Thymus (tissue), 11 donors: Measurements from ENCODE around the gene ESYT2. TPM values are rescaled to one million over a fixed set of nuclear protein-coding genes. Genes with fewer than 3 reads are reported as not detected.

Experiments used
- DNase-seq, 9 donors: peaks; one replicate each; pipeline ENCODE4 v3.0.0-alpha.2; 2013; ENCODE audit warnings: low spot score in 9 of 9, low read depth in 6 of 9, missing footprints in 1 of 9
- H3K27ac ChIP-seq, 2 donors: one replicate each; pipeline ENCODE4 v1.5.1; 2013; ENCODE audit warnings: control low read depth in 1 of 2, low read depth in 1 of 2, low read length in 1 of 2, mild to moderate bottlenecking in 1 of 2, moderate library complexity in 1 of 2
- H3K27me3 ChIP-seq, 2 donors: one replicate each; pipeline ENCODE4 v1.5.1; 2013; ENCODE audit warnings: low read length in 1 of 2; ENCODE audit not compliant: control insufficient read depth in 2 of 2, insufficient read depth in 1 of 2
- H3K36me3 ChIP-seq, 2 donors: one replicate each; pipeline ENCODE4 v1.5.1; 2013; ENCODE audit warnings: low read length in 1 of 2, mild to moderate bottlenecking in 1 of 2, moderate library complexity in 1 of 2; ENCODE audit not compliant: control insufficient read depth in 2 of 2, insufficient read depth in 2 of 2
- H3K4me1 ChIP-seq, 2 donors: one replicate each; pipeline ENCODE4 v1.5.1; 2013; ENCODE audit warnings: low read length in 2 of 2; ENCODE audit not compliant: control insufficient read depth in 2 of 2, insufficient read depth in 2 of 2
- H3K4me3 ChIP-seq, 2 donors: one replicate each; pipeline ENCODE4 v1.5.1; 2013; ENCODE audit warnings: low read length in 2 of 2, control low read depth in 1 of 2, mild to moderate bottlenecking in 1 of 2
- H3K9me3 ChIP-seq, 2 donors: one replicate each; pipeline ENCODE4 v1.5.1; 2013; ENCODE audit warnings: low read length in 1 of 2, mild to moderate bottlenecking in 1 of 2; ENCODE audit not compliant: control insufficient read depth in 2 of 2, insufficient read depth in 1 of 2
- WGBS: extraction: QIAGEN DNeasy Blood & Tissue Kit; methylation state at CpG from one replicate; pipeline ENCODE4 v1.1.7; 2013; 5-methylcytosine and 5-hydroxymethylcytosine counted together
- polyA plus RNA-seq: library from polyadenylated mRNA; stranded (reverse); fragments of 200-250 nt; gene quantifications from one replicate; pipeline ENCODE4 v1.2.3, GENCODE V29; 2013
- total RNA-seq: library from RNA; stranded (reverse); fragments of 120-200 nt; gene quantifications from one replicate; pipeline ENCODE4 v1.2.4, GENCODE V29; 2013
- donor health status: healthy.

Gene ESYT2
- total and polyA plus RNA-seq, 2 donors: 35.7 to 66.2 TPM

DNA sequence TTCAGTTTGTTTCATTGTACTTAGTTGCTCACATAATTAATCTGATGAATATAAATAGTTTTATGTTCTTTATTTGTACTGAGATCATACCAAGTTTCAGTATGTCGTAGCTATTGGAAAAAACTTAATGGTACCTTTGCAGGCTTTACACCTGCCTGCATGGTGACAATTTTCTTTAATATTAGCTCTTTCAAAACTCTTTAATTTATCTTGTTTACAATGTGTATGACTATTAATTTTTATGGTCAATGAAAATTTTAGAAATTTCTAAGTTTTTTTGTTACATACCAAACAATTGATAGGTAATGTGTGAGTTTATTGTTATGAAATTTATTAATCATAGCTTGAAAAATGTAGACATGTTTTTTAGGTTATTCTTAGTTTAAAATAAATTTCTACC is 31.1 kb upstream of the ESYT2 start:
- Histone ChIP-seq H3K27ac (no peak overlapping the region), H3K4me1 (peaks cover 8 to 27% of the 10 kb centered on the region in 2 donors), H3K27me3 (no peaks in the 10 kb centered on the region), H3K4me3 (no peak overlapping the region), H3K9me3 (peaks cover 0 to 7% of the 10 kb centered on the region in 2 donors), H3K36me3 (no peaks in the 10 kb centered on the region)
- WGBS: 100% methylated on average over 1 of the region's 1 CpG
- no peak for DNase-seq

DNA sequence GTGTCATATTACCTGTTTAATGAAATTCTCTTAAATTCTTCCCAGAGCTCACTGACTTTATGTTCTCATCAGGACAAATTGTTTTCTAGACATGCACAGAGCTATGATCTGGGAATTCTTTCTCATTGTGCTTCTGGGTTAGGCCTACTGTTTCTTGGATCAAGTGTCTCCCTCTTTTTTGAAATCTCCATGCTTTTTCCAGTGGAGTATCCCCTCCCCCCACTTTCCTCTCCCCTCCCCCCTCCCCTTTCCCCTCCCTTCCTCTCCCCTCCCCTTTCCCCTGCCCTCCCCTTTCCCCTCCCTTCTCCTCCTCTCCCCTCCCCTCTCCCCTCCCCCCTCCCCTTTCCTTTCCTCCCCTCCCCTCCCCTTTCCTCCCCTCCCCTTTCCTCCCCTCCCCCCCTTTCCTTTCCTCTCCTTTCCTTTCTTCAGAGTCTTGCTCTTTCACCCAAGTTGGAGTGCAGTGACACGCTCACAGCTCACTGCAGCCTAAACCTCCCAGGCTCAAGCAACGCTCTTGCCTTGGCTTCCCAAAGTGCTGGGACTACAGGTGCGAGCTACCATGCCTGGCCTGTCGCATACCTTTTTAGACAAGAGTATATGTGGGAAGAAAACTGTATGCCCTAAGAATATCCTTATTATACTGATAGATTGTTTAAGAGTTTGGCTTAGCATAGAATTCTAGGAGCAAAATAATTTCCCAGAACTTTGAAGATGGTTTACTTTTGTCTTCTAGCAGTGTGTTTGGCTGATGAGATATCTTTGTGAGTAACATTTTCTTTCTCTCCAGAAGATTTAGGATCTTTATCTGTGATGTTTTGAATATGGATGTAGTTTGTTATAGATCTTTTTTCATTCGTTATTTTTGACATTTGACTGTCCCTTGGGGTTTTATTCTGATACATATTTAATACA is 29.5 kb upstream of the ESYT2 start:
- Histone ChIP-seq H3K27me3 (no peaks in the 10 kb centered on the region), H3K4me1 (peaks cover 3 to 17% of the 10 kb centered on the region in 2 donors), H3K36me3 (no peaks in the 10 kb centered on the region), H3K4me3 (no peak overlapping the region), H3K27ac (peak overlapping the region; percentile 52 to 71), H3K9me3 (peaks cover 0 to 7% of the 10 kb centered on the region in 2 donors)
- WGBS: 77% methylated on average over 5 of the region's 5 CpGs
- peak in 4 of 9 donors; percentile 40 to 56 (median 46) for DNase-seq

DNA sequence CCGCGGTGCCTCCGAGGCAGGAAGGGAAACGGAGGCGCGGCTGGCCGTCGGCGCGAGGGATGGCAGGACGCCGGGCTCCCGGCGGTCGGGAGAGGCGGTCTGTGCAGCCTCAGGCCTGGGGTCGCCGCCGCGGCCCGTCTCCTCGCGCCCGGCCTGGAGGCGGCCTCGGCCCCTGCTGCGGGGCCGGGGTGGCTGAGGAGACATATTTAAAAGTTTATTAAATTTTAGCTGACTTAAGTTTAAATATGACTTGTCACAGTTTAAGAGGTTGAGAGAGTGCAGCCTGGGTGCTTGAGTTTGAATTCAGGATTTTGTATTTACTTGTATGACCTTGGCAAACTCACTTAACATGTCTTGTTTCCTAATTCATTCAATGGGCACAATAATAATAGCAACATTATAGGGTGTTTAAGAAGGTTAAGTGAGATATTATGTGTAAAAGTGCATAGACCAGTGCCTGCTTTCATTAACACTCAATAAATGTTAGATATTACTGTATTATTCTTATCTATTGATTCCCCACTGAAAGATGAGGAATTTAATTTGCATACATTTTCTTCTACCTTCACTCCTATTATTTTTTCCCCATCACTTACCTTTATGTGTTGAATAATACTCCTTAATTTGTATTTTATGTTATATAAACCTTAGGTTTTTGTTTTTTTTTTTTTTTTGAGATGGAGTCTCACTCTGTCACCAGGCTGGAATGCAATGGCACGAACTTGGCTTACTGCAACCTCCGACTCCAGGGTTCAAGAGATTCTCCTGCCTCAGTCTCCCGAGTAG is 27.8 kb upstream of the ESYT2 start:
- H3K27ac ChIP-seq: peak overlapping the region in 1 of 2 donors; percentile 72
- H3K4me1 ChIP-seq: peaks cover 3 to 12% of the 10 kb centered on the region in 2 donors
- H3K4me3 ChIP-seq: peak overlapping the region; percentile 73 to 82
- no peaks in the 10 kb centered on the region for H3K27me3 ChIP-seq
- WGBS: 10% methylated on average over 31 of the region's 31 CpGs
- no peaks in the 10 kb centered on the region for H3K36me3 ChIP-seq
- H3K9me3 ChIP-seq: no peaks in the 10 kb centered on the region
- peak in 1 of 9 donors; percentile 32 for DNase-seq

DNA sequence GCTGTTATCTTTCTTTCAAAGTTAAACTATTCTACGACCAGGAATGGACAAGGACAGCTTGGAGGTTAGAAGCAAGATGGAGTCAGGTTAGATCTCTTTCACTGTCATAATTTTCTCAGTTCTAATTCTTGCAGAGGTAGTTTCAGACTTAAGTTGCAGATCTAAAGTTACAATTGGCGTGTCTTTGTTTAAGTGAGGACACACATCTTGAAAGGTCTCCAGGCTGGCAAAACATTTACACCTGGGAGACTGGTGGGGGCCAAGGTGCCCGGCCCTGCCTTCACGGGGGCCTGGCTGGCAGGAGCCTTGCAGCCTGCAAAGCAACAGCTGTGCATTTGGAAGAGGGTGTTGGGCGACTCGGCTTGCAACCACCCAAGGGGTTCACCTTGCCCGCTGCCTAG is 25.4 kb upstream of the ESYT2 start:
- 96% methylated on average over 7 of the region's 7 CpGs for WGBS
- no peaks in the 10 kb centered on the region for H3K36me3 ChIP-seq
- H3K4me3 ChIP-seq: no peak overlapping the region
- no peaks in the 10 kb centered on the region for H3K27me3 ChIP-seq
- peaks cover 3 to 12% of the 10 kb centered on the region in 2 donors for H3K4me1 ChIP-seq
- H3K9me3 ChIP-seq: peaks cover 1 to 7% of the 10 kb centered on the region in 2 donors
- H3K27ac ChIP-seq: no peak overlapping the region
- no peak for DNase-seq

DNA sequence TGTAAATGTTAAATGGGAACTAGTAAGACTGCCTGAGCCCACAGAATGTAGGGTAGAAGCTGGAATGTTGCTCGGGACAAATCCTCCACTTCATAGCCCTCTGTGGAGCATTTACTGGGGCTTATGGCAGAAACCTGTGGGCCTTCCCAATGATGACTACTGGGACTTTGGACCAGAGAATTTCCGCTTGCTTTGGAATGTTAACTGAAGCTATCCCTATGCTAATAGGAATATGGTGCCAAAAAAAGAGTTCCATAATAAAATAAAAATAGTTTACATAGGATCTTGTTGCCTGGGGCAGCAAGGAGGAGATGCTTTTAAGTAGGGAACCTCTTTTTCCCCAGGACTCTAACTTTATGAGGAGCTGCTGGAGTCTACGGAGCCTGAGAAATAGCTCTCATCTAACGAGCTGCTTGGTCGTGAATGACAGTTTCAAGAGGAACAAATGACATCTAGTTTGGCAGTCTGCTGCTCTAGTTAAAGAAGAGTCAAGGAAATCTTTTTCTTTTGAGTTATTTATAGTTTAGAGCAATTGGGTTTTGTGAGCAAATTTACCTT is 21.3 kb upstream of the ESYT2 start:
- H3K27me3 ChIP-seq: no peaks in the 10 kb centered on the region
- no peak for DNase-seq
- peaks cover 1 to 12% of the 10 kb centered on the region in 2 donors for H3K9me3 ChIP-seq
- H3K4me1 ChIP-seq: peaks cover 0 to 5% of the 10 kb centered on the region in 2 donors
- no peak overlapping the region for H3K27ac ChIP-seq
- H3K4me3 ChIP-seq: no peak overlapping the region
- H3K36me3 ChIP-seq: no peaks in the 10 kb centered on the region
- WGBS: 91% methylated on average over 5 of the region's 5 CpGs

DNA sequence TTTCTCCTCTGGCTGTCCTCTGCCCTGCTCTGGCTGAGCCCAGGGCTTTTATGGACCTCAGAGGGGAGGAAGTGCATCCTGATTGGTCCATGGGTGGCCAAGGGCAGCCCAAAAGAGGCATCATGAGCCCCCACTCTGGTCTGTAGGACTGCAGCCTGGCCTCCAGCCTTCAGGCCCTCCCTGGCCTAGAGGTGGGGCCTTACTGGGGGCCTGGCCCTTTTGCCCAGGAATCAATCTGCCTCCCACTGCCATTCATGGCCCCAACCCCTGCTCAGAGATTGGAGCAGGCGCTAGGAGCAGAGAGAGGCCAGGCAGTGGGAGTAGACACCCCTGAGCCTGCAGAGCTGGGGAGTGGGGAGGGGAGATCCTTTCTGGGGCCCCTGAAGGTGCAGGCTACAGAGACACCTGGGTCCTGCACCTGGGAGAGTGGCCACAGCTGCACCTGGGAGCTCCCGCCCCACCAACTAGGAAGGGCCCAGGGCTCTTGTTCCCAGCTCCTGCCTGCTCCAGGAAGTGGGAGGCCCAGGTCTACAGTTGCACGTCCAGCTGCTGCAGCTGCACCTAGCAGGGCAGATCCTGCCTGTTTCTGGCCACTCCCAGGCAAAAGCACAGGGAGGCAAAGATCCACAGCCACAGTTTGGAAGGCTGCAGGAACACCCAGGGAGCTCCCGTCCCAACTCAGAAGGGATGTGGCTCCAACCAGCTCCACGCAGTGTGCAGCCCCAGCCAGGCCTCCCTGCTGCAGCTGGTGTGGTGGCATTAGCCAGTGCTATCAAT is 20.6 kb upstream of the ESYT2 start:
- no peak for DNase-seq
- Histone ChIP-seq H3K36me3 (no peaks in the 10 kb centered on the region), H3K27me3 (no peaks in the 10 kb centered on the region), H3K4me3 (no peak overlapping the region), H3K27ac (no peak overlapping the region), H3K9me3 (peaks cover 1 to 12% of the 10 kb centered on the region in 2 donors), H3K4me1 (peaks cover 0 to 5% of the 10 kb centered on the region in 2 donors)
- WGBS: 65% methylated on average over 5 of the region's 5 CpGs

DNA sequence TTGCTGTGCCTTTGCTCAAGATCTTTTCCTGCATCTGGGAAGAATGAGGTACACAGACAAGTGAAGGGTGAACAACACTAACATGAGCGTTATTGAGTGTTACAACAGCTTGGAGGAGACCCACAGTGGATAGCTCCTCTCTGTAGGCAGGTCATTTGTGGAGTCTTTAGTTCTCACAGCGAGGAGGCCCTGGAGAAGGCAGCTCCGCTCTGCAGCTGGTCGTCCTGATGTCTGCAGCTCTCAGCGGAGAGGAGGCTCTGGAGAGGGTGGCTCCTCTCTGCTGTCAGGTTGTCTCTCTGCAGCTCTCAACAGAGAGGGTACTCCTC is 20.1 kb upstream of the ESYT2 start:
- Histone ChIP-seq H3K4me3 (no peak overlapping the region), H3K9me3 (peaks cover 1 to 12% of the 10 kb centered on the region in 2 donors), H3K27me3 (no peaks in the 10 kb centered on the region), H3K4me1 (peaks cover 0 to 5% of the 10 kb centered on the region in 2 donors), H3K36me3 (no peaks in the 10 kb centered on the region), H3K27ac (no peak overlapping the region)
- no peak for DNase-seq
- 97% methylated on average over 5 of the region's 5 CpGs for WGBS

DNA sequence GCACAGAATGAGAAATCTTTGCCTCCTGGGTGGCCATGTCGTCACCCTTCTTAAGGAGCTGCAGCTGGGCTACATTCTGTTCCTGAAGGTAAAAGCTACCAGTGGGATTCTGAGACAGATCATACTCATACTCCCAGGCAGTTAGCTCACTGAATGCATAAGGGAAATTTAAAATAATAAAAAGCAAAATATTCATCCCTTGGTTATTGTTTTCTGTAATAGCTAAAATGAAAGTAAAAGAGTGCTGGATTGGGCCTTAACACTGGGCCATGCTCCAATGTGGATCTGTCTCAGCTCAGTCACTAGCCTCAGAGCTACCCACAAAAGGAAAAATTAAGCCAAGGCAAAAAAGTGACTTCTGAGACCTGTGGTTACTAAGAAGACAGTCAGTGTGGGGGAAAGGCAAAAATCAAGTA is 18.1 kb upstream of the ESYT2 start:
- Histone ChIP-seq H3K4me3 (no peak overlapping the region), H3K27me3 (no peaks in the 10 kb centered on the region), H3K4me1 (peaks cover 0 to 5% of the 10 kb centered on the region in 2 donors), H3K36me3 (no peaks in the 10 kb centered on the region), H3K9me3 (peaks cover 1 to 12% of the 10 kb centered on the region in 2 donors), H3K27ac (no peak overlapping the region)
- 92% methylated on average over 1 of the region's 1 CpG for WGBS
- DNase-seq: no peak
